LNCAP (cell line): ENCODE data around the gene PTPRCAP.

Source experiments
- CTCF ChIP-seq: fragments of 450-650 bp; IDR thresholded peaks from 2 replicates; pipeline ENCODE4 v1.5.1; 2017; ENCODE audit warnings: mild to moderate bottlenecking

The PTPRCAP gene

GRCh38 chr11:67434395-67434881 is 3.0 kb downstream of the PTPRCAP start:
- no peak for TF ChIP-seq CTCF

GRCh38 chr11:67433536-67434394 is 3.7 kb downstream of the PTPRCAP start:
- TF ChIP-seq CTCF: no peak

- TF ChIP-seq CTCF: no peak
Observed at GRCh38 chr11:67432655-67433349, 4.7 kb downstream of the PTPRCAP start.

GRCh38 chr11:67431346-67432249 is 5.9 kb downstream of the PTPRCAP start:
- no peak for TF ChIP-seq CTCF

- TF ChIP-seq CTCF: no peak
Observed at GRCh38 chr11:67429722-67430121, 7.8 kb downstream of the PTPRCAP start.

- no peak for TF ChIP-seq CTCF
Observed at GRCh38 chr11:67429038-67429668, 8.3 kb downstream of the PTPRCAP start.
